HG03139 (cell line): ENCODE results near the gene LRRC42.
A peak's percentile ranks its signal among the peaks of the same experiment; 100 is the strongest.

Source experiments
- ATAC-seq: cut with Tn5 transposase; IDR thresholded peaks from one replicate; pipeline ENCODE4 v1.9.1; 2021; ENCODE audit not compliant: unreplicated experiment

Gene LRRC42

DNA sequence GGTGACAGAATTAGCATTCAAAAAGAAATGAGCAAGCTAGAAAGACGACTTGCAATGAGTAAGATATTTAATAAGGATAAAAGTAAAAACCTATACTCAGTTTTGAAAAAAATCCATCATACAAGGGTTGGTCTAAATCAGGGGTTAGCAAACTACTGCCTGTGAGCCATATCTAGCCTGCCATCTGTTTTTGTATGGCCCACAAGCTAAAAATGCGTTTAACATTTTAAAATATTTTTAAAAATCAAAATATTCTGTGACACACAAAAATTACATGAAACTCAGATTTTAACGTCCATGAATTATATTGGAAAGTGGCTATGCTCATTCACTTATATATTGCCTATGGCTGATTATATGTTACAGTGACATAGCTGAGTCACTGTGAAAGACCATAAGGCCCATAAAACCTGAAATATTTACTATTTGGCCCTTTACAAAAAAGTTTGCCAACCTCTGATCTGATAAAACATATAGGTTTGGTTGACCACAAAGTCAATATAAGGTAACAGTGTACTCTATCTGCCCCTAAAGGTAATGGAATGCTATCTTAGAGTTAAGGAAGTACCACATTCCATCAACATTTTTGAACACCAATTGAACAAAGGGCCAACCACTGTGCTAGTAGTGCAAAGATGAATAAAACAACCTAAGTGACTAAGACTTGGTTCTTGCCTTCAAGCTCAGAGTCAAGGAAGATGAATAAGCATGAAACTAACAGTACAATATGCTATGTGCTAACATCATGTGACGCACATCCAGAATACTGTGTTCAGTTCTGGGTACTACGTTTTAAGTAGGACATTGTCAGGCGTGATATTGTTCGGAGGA, 3.8 kb upstream of the LRRC42 start:
- no peak for ATAC-seq

DNA sequence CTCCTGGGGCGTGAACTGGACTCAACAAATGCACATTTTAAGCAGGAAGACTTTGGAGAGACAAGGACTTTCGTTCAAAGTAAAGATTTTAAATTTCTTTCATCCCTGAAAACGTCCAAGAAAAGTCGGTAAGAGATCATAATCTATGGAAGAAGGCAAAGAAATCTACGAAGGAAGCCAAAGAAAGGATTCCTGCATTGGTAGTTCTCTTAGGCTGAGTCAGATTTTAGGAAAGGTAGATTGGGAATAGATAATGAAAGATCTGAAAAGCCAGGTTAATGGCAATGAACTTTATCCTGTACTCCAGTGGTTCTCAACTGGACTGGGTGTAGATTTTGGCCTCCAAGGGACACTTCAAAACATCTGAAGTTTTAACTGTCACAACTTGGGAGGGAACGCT, 3.1 kb upstream of the LRRC42 start:
- no peak for ATAC-seq

DNA sequence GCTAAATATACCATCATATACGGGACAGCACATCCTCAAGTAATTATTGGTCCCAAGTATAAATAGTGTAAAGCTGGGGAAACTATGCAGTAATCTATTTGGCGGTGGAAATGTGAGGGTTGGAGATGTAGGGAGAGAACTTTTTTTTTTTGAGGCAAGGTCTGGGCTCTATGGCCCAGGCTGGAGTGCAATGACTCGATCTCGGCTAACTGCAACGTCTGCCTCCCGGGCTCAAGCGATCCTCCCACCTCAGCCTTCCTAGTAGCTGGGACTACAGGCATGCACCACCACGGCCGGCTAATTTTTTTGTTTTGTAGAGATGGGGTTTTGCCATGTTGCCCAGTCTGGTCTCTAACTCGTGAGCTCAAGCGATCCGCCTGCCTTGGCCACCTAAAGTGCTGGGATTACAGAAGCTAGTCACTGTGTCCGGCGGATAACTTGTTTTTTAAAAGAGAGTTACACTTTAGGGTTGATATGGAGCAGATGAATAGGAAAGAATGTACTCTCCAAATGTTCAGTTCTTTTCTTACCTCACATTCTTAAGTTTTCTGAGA, 2.6 kb upstream of the LRRC42 start:
- no peak for ATAC-seq

DNA sequence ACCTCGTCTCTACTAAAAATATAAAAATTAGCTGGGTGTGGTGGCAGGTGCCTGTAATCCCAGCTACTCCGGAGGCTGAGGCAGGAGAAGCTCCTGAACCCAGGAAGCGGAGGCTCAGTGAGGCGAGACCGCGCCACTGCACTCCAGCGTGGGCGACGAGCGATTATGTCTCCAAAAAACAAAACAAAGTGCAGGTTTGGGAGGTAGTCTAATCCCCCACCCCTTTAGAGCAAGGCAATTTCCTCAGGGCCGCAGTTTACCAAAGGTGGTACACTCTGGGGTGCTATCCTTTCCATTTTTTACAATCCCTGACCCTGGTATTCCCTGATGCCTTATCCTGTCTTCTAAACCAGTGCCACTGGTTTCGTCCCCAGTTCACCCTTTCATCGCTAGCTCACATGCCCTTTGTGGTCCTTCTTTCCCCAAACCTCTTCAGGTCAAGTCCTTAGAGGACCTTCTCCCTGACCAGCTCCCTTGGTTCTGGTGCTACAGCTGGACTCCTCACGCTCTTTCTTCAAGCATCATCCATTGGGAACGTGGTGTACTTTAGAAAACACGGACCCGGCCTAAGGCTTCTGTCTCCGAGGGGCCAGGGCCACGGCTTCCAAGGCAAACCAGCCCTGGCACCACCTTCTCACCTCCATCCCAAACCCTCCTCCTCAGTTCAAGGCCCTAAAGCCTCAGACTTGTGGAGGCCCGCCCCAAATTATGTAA, 1.5 kb upstream of the LRRC42 start:
- no peak for ATAC-seq

DNA sequence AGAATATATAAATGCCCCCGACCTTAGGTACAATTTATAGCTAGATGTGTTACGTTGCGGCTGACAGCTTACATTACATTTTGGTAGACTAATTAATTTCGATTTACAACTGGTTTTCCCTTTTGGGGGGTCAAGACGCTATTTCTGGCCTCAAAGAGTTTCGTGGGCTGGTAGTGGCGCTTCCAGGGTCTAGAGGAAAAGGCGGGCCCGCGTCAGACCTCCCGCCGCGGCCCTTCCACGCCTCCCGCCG, 1.0 kb upstream of the LRRC42 start:
- no peak for ATAC-seq

DNA sequence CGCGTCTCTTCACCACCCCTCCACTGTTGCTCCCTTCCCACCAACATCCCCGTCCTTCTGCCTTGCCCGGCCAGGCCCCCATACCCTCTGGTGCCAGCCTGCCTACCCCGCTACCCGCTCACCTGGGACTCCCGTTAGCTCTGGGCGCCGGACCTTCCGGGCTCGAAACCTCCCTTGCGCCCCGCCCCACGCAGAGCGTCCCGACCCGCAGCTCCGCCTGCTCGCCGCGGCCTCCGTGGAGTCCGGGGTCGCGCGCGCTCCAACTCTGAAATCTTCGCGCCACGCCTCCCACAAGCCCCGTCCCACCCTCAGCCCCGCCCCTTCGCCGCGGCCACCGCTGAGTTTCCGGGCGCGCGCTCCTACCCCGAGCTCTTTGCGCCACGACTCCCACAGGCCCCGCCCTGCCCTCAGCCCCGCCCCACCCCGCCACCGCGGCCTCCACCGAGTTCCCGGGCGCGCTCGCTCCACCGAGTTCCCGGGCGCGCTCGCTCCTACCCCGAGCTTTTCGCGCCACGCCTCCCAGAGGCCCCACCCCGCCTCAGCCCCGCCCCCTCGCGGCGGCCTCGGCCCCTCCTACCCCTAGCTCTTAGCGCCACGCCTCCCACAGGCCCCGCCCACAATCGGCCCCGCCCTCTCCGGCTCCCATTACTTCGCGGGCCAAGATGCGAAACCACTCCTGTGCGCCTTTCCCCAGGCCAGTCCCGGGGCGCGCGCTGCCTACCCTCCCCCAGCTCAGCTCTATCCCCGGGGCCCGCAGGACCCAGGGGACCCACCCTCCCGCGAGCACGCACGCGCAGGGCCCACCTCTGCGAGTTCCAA, 508 bp upstream of the LRRC42 start, which contains the start of gene IFT25:
Gene IFT25 (minus strand): TSS at position 267 of the 819 bp plus-strand sequence. CDS start 5,617 bp downstream, outside the sequence.
- ATAC-seq = peak; percentile 61

DNA sequence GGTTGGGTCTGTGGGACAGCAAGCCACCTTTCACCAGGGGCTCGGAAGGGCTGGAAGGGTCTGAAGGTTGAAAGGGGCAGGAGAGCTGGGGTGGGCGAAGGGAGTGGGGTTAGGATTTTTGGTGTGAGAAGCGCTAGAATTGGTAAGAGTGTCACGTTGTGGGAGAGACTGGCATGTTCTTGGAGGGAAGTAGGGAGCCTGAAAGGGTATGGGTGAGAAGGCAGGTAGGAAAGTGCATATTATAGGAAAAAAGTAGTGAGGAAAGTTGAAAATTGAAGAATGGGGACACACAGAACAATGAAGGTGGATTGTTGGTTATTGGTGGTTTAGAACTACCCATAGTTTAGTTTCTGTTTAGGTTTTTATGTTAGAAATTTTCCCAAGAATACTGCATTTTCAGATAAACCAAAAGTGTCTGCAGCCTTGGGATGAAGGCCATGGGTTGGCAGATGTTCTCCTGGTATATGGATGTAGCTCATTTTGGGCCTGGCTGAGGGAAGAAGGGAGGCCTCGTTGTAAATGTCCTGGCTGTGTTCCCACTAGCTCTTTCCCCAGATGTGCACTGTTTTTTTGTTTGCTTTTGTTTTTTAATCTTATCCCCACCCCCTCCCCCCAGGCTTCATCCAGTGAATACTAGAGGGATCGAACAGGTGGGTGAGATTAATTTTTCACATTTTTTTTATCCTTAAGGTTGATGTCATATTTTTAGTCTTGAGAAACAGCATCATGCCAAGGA, 1.2 kb downstream of the LRRC42 start:
- ATAC-seq = no peak

DNA sequence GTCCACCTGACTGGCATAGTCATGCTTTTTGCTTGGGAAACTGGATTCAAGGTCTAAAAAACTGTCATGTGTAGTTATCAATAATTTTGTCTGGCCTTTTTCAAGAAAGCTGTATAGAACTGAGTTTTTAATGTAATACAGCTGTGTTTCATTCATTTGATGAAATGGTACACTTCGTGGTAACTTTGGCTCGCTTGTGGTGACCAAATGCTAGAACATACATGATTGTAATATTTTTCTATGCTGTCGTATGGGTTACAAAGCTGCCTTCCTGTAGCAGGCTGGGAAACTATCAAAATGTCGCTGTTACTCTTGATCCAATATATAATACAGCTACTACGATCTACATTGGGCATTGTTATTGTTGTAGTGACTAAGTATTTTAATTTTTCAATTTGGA, 2.1 kb downstream of the LRRC42 start:
- ATAC-seq = no peak

DNA sequence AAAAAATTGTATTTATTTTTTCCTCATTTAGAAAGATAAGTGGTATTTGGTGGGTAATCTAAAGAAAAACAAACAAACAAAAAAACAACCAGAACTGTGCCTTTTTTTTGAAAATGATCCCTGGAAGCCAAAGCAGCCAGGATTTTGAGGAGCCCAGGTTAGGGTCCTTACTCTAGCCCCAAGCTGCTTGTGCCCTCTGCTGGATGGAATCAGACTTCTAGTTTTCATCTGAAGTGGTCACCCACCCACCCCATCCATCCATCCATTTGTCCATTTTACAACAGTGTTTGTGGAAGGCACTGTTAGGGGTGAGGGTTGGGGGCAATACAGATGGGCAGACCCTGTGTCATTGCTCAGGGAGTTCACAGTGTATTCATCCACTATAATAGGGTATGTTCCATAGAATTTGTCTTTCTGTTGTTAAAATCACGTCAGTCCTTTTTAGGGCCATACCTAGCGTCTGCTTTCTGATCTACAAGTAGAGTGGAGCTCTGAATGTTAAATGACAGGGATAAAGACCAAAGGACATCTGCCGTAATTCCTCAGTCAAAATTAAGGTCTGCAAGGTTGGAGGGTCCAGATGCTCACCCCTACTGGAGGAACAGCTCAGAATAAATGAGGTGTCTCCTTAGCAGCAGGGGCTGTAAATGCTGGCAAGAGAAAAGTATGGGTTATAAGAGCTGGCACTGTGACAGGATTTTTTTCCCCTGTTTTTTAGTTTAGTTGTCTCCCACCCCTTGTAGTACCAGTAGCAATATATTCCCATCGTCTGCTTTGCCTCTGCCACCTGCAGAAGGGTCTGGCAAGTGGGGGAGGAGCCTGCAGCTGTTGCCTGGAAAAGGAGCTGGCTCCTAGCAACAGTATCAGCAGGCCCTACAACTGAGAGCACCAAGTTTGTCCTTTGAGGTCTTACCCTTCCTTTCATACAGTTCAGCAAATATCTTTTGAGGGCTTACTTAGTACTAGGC, 3.2 kb downstream of the LRRC42 start:
- no peak for ATAC-seq

DNA sequence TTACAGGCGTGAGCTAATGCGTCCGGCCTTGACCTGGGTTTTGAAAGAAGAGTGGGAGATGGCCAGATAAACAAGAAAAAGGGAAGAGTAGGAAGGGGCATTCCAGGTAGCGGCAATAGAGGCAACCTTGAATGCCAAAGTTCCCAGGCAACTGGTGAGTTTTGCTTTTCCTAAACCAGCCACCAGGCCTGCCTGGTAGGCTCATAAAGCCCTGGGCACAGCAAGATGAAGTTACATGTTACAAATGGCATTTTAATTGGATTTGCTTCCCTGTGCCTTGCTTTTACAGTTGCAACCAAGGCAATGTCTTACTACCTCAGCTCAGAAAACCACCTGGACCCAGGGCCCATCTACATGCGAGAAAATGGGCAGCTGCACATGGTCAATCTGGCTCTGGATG, 5.5 kb downstream of the LRRC42 start:
- ATAC-seq = no peak

DNA sequence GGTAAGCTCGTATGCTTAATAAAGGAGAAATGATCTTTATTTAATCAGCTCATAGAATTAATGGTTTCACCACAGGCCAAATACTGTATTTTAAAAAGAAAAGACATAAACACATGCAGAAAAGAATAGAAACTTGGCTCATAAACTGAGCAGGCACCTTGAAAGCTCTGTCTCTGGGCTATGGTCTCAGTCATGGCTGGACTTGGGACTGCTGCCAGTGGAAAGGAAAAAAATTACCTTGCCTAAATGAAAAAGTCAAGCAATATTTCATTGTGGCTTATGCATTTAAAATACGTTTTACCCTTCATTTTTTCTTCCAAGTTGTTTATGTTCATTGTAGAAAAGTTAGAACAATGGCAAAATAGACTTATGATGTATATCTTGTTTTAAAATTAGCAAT, 8.0 kb downstream of the LRRC42 start:
- ATAC-seq = no peak

DNA sequence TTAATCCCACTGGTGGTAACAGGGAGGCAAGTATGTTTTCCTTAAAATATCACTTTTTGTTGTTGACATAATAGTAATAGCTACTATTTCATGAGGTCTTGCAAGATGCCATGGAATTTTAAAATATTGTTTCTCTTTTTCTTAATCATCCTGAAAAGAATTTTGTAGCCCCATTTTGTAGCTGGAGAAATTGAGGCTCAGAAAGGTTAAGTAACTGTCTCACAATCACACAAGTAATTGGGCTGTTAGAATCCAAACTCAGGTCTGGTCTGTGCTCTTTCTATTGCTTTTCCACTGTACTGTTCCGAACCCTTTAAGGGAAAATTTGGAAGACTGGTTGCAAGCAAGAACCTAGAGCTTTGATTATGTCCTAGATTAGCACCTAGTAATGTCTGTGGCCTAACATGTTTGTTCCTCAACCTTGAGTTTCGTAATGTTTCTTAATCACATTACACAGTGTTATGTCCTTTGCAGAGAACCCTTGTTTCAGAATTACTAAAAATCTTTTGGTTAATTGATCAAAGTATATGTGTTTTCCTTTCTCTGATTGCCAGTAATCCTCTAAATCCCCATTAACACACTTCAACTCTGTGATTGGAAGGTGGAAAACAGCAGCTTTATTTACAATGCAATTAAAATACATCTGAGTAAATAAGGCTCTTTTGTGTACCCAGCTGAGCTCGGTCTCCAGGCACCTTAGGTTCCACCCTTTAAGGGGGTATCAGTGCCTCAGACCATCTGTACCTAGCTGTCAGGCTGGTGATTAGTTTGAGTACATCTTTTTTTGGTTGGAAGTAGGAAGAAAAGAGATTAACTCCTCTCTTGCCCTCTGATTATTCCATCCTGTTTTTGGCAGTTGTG, 10.4 kb downstream of the LRRC42 start:
- no peak for ATAC-seq

DNA sequence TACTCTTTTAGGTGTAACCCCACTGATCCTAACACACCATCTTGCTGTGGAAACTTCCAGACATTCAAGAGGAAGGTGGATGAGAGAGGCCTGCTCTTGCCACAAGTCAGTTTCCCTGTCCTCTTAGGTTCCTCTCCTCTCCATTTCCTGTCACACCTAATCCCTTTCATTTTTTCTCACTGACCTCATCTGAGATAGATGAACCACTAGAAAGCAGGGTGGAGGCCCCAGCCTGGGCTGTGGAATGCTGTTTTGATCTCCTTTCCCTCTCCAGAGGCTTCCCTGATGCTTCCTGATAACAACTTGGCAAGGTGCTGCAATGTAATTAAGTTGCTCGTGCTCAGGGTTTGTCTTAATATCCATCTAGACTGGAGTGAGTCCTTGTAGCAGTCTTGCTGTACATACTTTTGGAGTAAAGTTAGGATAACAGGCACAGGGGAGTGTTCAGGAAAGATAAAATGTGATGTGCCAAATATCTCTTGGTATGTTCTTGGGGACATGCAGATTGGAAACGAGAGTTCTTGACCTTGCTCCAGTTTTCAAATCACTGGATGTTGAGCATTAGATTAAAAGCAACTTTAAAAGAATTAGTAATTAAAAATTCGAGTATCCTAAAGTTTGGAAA, 11.2 kb downstream of the LRRC42 start:
- no peak for ATAC-seq

DNA sequence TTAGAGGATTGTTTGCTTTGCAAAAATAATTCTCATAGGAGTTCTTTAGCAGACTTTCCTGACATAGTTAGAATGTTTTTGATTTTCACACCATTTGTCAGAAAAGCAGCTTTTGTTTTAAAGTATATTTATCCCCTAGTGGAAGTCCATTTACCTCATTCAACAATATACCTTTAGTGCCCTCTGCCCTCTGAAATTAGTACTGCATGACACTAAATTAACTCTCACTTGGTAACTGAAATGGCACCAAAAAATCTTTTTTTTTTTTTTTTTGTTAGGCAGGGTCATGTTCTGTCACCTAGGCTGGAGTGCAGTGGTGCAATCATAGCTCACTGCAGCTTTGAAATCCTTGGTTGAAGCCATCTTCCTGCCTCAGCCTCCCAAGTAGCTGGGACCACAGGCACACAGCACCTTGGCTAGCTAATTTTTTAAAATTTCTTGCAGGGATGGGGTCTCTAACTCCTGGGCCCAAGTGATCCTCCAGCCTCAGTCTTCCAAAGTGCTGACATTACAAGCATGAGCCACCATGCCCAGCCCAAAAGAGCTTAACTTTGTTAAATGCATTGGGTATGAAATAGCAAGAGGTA, 13.6 kb downstream of the LRRC42 start:
- ATAC-seq = no peak

DNA sequence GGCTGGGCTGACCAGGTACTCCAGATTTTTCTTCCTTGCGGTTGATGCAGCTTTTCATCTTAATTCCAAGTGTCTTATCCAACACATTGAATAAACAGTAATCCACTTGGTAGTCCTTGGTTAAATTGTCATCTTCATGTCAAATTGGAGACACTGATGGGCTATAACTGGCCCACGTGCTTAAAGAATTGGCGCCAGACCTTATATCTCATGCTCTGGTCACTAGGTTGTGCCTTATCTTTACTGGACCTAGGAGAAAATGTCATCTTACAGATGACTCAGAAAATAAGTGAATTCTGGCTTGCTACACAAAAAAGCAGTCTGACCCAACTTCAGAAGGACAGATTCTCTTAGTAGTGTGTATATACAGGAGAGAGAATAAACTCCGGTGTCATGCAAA, 16.2 kb downstream of the LRRC42 start:
- no peak for ATAC-seq

DNA sequence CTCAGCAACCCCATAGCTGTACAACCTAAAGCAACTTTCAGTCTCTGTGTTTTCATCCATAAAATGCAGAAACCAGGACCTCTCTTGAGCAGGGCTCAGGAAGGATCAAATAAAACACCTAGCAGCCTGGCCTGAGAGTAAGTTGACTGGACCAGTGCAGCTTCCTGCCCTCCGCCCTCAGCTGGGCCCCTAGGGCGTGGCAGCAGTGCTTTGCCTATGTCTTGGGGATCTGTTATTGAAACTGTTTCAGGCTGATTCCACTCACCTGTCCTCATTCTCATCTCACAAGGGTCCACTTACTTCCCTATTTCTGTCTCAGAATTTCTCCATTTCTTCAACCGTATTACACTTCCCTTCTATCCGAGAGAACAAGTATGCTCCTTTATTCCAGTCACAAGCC, 17.3 kb downstream of the LRRC42 start:
- no peak for ATAC-seq

DNA sequence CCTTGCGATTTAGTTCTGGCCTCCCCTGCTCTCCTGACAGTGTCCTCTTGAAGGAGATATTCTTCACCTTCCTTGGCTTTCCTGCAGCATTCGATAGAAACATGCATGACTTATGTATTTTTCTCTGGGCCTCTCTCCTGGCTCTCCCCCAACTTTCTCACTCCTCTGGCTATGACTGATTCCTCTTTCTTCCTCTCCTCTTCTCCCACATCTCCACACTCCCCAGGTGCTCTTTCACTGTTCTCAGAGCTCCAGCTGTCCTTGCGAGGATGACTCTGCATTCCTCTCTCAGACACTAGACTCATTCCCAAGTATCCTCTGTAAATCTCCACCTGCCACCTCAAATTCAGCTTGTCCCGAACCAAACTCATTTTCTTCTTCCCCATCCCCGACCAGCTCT, 18.0 kb downstream of the LRRC42 start:
- ATAC-seq = no peak

DNA sequence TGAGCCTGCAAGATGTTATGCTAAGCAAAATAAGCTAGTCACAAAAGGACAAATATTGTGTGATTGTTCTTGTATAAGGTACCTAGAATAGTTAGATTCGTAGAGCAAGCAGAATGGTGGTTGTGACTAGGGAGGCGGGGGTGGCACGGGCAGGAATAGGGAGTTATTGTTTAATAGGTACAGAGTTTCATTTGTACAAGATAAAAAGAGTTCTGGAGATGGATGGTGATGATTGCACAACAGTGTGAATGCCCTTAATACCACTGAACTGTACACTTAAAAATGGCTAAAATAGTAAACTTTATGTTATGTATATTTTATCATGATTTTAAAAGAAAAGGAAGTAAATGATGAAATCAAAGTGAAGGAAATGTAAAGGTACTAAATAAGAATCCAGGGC, 20.6 kb downstream of the LRRC42 start:
- ATAC-seq = no peak
